Measurements from ENCODE around the gene MEX3D.

DNA sequence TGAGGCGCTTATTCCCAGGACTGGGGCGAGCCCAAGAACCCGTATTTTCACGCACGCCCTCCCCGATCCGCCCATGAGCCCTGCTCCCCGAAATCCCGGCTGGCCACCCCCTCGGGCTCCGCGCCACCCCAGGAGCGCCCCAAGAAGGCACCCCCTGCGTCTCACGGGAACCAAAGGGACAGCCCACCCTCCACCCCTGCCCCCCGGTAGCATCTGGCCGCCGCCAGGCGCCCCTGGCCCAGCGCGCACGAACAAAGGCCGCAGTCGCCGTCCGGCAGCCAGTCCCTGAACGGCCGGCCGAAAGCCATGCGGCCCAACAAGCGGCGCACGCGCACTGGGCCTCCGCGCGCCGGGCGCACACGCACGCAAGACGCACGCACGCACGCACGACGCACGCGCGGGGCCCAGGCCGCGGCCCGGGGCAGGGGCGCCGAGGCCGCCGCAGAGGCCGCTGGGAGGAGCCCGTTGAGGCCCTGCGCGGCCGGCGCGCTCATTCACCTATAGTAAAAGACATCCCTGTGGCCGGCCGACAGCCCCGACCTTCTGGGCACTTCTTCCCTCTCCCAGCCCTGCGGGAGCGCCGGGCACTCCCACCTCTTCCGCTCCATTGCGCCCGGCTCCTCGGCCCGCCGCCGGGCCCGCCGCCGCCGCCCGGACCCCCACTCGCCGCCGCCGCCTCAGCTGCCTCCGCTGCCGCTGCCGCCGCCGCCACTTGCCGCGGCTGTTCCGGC is 24.1 kb upstream of the MEX3D start:
- TF ChIP-seq, protein P1, sequence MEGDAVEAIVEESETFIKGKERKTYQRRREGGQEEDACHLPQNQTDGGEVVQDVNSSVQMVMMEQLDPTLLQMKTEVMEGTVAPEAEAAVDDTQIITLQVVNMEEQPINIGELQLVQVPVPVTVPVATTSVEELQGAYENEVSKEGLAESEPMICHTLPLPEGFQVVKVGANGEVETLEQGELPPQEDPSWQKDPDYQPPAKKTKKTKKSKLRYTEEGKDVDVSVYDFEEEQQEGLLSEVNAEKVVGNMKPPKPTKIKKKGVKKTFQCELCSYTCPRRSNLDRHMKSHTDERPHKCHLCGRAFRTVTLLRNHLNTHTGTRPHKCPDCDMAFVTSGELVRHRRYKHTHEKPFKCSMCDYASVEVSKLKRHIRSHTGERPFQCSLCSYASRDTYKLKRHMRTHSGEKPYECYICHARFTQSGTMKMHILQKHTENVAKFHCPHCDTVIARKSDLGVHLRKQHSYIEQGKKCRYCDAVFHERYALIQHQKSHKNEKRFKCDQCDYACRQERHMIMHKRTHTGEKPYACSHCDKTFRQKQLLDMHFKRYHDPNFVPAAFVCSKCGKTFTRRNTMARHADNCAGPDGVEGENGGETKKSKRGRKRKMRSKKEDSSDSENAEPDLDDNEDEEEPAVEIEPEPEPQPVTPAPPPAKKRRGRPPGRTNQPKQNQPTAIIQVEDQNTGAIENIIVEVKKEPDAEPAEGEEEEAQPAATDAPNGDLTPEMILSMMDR (conservative IDR thresholded peaks at IDR 0.05; ENCODE audit: low read depth, low read length), result no peak
- TF ChIP-seq SMC3 (IDR thresholded peaks at IDR 0.05; ENCODE audit: low read depth, low read length) (no peak), BHLHE40 (IDR thresholded peaks at IDR 0.05; ENCODE audit: low read depth, low read length) (peak; percentile 73), POLR2A (IDR thresholded peaks at IDR 0.05; ENCODE audit: low read depth, low read length) (peak; percentile 94), MAFK (IDR thresholded peaks at IDR 0.05; ENCODE audit: low read depth, low read length) (no peak), CEBPB (IDR thresholded peaks at IDR 0.05; ENCODE audit: low read depth, low read length) (no peak), MAZ (IDR thresholded peaks at IDR 0.05; ENCODE audit: borderline replicate concordance, low read depth, low read length) (no peak; the same call in 1 of the 2 replicates), RAD21 (IDR thresholded peaks at IDR 0.05; ENCODE audit: low read length) (no peak), FOS (IDR thresholded peaks at IDR 0.05; ENCODE audit: low read depth, low read length) (no peak), RCOR1 (IDR thresholded peaks at IDR 0.05; ENCODE audit: insufficient replicate concordance, low read length) (no peak), MXI1 (IDR thresholded peaks at IDR 0.05; ENCODE audit: borderline replicate concordance, low read depth, low read length) (peak; percentile 90; the same call in 1 of the 2 replicates), CHD1 (IDR thresholded peaks at IDR 0.05; ENCODE audit: low read depth, low read length) (no peak)
- TF ChIP-seq, protein P2, sequence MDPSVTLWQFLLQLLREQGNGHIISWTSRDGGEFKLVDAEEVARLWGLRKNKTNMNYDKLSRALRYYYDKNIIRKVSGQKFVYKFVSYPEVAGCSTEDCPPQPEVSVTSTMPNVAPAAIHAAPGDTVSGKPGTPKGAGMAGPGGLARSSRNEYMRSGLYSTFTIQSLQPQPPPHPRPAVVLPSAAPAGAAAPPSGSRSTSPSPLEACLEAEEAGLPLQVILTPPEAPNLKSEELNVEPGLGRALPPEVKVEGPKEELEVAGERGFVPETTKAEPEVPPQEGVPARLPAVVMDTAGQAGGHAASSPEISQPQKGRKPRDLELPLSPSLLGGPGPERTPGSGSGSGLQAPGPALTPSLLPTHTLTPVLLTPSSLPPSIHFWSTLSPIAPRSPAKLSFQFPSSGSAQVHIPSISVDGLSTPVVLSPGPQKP (IDR thresholded peaks at IDR 0.05; ENCODE audit: borderline replicate concordance, low read depth, low read length), result no peak
- TF ChIP-seq, protein P3, sequence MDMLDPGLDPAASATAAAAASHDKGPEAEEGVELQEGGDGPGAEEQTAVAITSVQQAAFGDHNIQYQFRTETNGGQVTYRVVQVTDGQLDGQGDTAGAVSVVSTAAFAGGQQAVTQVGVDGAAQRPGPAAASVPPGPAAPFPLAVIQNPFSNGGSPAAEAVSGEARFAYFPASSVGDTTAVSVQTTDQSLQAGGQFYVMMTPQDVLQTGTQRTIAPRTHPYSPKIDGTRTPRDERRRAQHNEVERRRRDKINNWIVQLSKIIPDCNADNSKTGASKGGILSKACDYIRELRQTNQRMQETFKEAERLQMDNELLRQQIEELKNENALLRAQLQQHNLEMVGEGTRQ (IDR thresholded peaks at IDR 0.05; ENCODE audit: low read depth, low read length), result no peak

Measured in IMR-90 (cell line).